K562 (cell line): ENCODE results near the gene SH3BP5. TPM values are rescaled to one million over a fixed set of nuclear protein-coding genes. Genes with fewer than 3 reads are reported as not detected.

Source experiments
- ATAC-seq: fragments of 200-7000 bp; cut with Tn5 transposase; 3 replicates; pipeline ENCODE4 v1.9.1; 2020; ENCODE audit warnings: moderate library complexity
- BruUV-seq: library from RNA; stranded (reverse); fragments of 400-500 nt; replicated peaks from 2 replicates; lab custom pipeline; 2021; lab: Mats Ljungman, UMichigan
- CTCF ChIA-PET: fragments of 300-600 bp; formaldehyde crosslinking; extraction: SDS; loops from one replicate; lab custom pipeline; 2021; ENCODE audit warnings: low intra/inter-chr PET ratio; lab: Yijun Ruan, JAX
- POLR2A ChIA-PET: fragments of 300-600, 350-650 bp; sonication (Branson Sonifier 250); formaldehyde crosslinking; extraction: SDS; loops from one replicate; lab custom pipeline; 2021; ENCODE audit warnings: antibody characterized with exemption, inconsistent platforms; lab: Yijun Ruan, JAX
- DNase-seq, 4 experiments: peaks; one replicate each; pipeline versions ENCODE4 v3.0.0 to v3.0.0-alpha.2; 2011 to 2018; ENCODE audit warnings: low spot score in 3 of 4, mixed read lengths in 3 of 4; ENCODE audit errors: extremely low read depth in 1 of 4
- FAIRE-seq: peaks from 2 replicates; lab custom pipeline; 2011; peaks lifted over from hg19 to GRCh38; lab: Jason Lieb, UNC
- H2AFZ ChIP-seq: 2 replicates; pipeline ENCODE4 v1.6.0; 2011; ENCODE audit warnings: low read depth, low read length, control low read depth, inconsistent platforms
- H3K27ac ChIP-seq: fragments of 200-600 bp; 3 replicates; pipeline ENCODE4 v1.8.0; 2011; ENCODE audit warnings: low read depth, mild to moderate bottlenecking, control low read depth, inconsistent platforms, low read length, moderate library complexity, mixed read lengths; ENCODE audit errors: extremely low read depth
- H3K27me3 ChIP-seq, 2 experiments: fragments of 300-600 bp in 1 of 2; 2 replicates in 1 of 2; 3 replicates in 1 of 2; pipeline versions ENCODE4 v1.6.0 to v1.8.0; 2011; ENCODE audit warnings: inconsistent platforms in 2 of 2, low read length in 2 of 2, mild to moderate bottlenecking in 1 of 2, mixed read lengths in 1 of 2, moderate library complexity in 1 of 2; ENCODE audit not compliant: control insufficient read depth in 2 of 2, insufficient read depth in 2 of 2
- H3K36me3 ChIP-seq: fragments of 300-600 bp; 3 replicates; pipeline ENCODE4 v1.8.0; 2011; ENCODE audit warnings: mild to moderate bottlenecking, low read length, inconsistent platforms; ENCODE audit not compliant: control insufficient read depth, insufficient read depth
- H3K4me1 ChIP-seq, 2 experiments: fragments of 200-600 bp in 1 of 2; replicated peaks in 1 of 2; 2 replicates in 1 of 2; 3 replicates in 1 of 2; pipeline versions ENCODE4 v1.5.1 to v1.8.0; 2011; ENCODE audit warnings: inconsistent platforms in 2 of 2, low read length in 2 of 2, mild to moderate bottlenecking in 1 of 2, mixed read lengths in 1 of 2, moderate library complexity in 1 of 2; ENCODE audit not compliant: control insufficient read depth in 2 of 2, insufficient read depth in 2 of 2
- H3K4me2 ChIP-seq: 2 replicates; pipeline ENCODE4 v1.6.1; 2011; ENCODE audit warnings: low read length, control low read depth, inconsistent platforms, mixed read lengths; ENCODE audit not compliant: insufficient read depth
- H3K4me3 ChIP-seq: fragments of 200-600 bp; sonication (generic), shearing (Covaris generic); 2 replicates; pipeline ENCODE4 v1.5.1; 2016; ENCODE audit warnings: control low read depth, inconsistent platforms
- H3K79me2 ChIP-seq: fragments of 200-600 bp; 3 replicates; pipeline ENCODE4 v1.8.0; 2011; ENCODE audit warnings: low read length, inconsistent platforms; ENCODE audit not compliant: control insufficient read depth, insufficient read depth
- H3K9ac ChIP-seq, 2 experiments: 2 replicates each; pipeline versions ENCODE4 v1.6.0 to v1.6.1; 2011; ENCODE audit warnings: low read depth in 2 of 2, low read length in 2 of 2, control low read depth in 1 of 2, inconsistent platforms in 1 of 2, mild to moderate bottlenecking in 1 of 2, mixed read lengths in 1 of 2; ENCODE audit not compliant: insufficient read depth in 1 of 2
- H3K9me1 ChIP-seq: one replicate; pipeline ENCODE4 v1.6.0; 2011; ENCODE audit warnings: inconsistent platforms, mild to moderate bottlenecking, low read length, moderate library complexity; ENCODE audit not compliant: control insufficient read depth, insufficient read depth
- H3K9me3 ChIP-seq: replicated peaks from 2 replicates; pipeline ENCODE4 v1.5.1; 2011; ENCODE audit warnings: low read depth, low read length, inconsistent platforms; ENCODE audit not compliant: control insufficient read depth, insufficient read depth
- H4K20me1 ChIP-seq: replicated peaks from 2 replicates; pipeline ENCODE4 v1.6.1; 2011; ENCODE audit warnings: low read length, inconsistent platforms, mixed read lengths; ENCODE audit not compliant: control insufficient read depth, insufficient read depth
- CHD1 ChIP-seq: fragments of 200-600 bp; sonication (generic); IDR thresholded peaks from one replicate; pipeline ENCODE4 v1.6.1; 2012; ENCODE audit warnings: mild to moderate bottlenecking, moderate library complexity, low read length, inconsistent platforms
- DDX20 ChIP-seq: fragments of 450-650 bp; IDR thresholded peaks from 2 replicates; pipeline ENCODE4 v1.6.1; 2016; ENCODE audit warnings: missing genetic modification characterization, low read depth, mild to moderate bottlenecking, missing compliant biosample characterization, moderate library complexity
- ESRRB ChIP-seq: fragments of 250-450 bp; sonication (Bioruptor Pico); IDR thresholded peaks from 2 replicates; pipeline ENCODE4 v1.5.0; 2020; ENCODE audit warnings: mild to moderate bottlenecking, moderate library complexity, borderline replicate concordance
- FOXK2 ChIP-seq, 2 experiments: fragments of 450-650 bp; IDR thresholded peaks in 1 of 2; conservative IDR thresholded peaks in 1 of 2; 2 replicates each; pipeline ENCODE4 v1.6.1; 2016; ENCODE audit warnings: low read depth in 2 of 2, mild to moderate bottlenecking in 1 of 2
- MTA3 ChIP-seq: fragments of 450-650 bp; formaldehyde crosslinking; IDR thresholded peaks from 2 replicates; pipeline ENCODE4 v1.6.1; 2017; ENCODE audit warnings: mild to moderate bottlenecking, borderline replicate concordance
- POLR2A ChIP-seq: fragments of 450-650 bp; conservative IDR thresholded peaks from 2 replicates; pipeline ENCODE4 v1.6.1; 2016
- RFX5 ChIP-seq: IDR thresholded peaks from 2 replicates; pipeline ENCODE4 v1.6.1; 2011; ENCODE audit warnings: low read depth, mild to moderate bottlenecking, improper control_type of control experiment, low read length
- TEAD4 ChIP-seq, 2 experiments: sonication (generic) in 1 of 2; formaldehyde crosslinking in 1 of 2; IDR thresholded peaks; 2 replicates each; pipeline versions ENCODE4 v1.6.1 to v1.8.0; 2012 to 2022; ENCODE audit warnings: borderline replicate concordance in 1 of 2, inconsistent platforms in 1 of 2, low read length in 1 of 2, mild to moderate bottlenecking in 1 of 2, missing genetic modification reagents in 1 of 2
- ZNF212 ChIP-seq: fragments of 450-650 bp; formaldehyde crosslinking; IDR thresholded peaks from 2 replicates; pipeline ENCODE4 v1.4.0; 2020; ENCODE audit warnings: mild to moderate bottlenecking
- ZNF274 ChIP-seq: IDR thresholded peaks from 2 replicates; pipeline ENCODE4 v1.6.1; 2011; ENCODE audit warnings: low read depth, mild to moderate bottlenecking, low read length, moderate library complexity, borderline replicate concordance
- ZNF311 ChIP-seq: fragments of 250-450 bp; sonication (Bioruptor Pico); IDR thresholded peaks from 2 replicates; pipeline ENCODE4 v1.4.0; 2020; ENCODE audit warnings: mild to moderate bottlenecking, moderate library complexity
- ZNF431 ChIP-seq: sonication (generic); formaldehyde crosslinking; IDR thresholded peaks from 2 replicates; pipeline ENCODE4 v1.8.0; 2022; ENCODE audit warnings: mild to moderate bottlenecking, missing genetic modification reagents
- ZNF589 ChIP-seq: fragments of 200-800 bp; sonication (Bioruptor generic); IDR thresholded peaks from 2 replicates; pipeline ENCODE4 v1.6.1; 2016; ENCODE audit warnings: low read depth, missing genetic modification characterization, missing compliant biosample characterization
- ZNF707 ChIP-seq: fragments of 250-450 bp; sonication (Bioruptor Pico); conservative IDR thresholded peaks from 2 replicates; pipeline ENCODE4 v1.8.0; 2022; ENCODE audit warnings: inconsistent platforms, mild to moderate bottlenecking, moderate library complexity
- ZZZ3 ChIP-seq: fragments of 450-650 bp; IDR thresholded peaks from 2 replicates; pipeline ENCODE4 v1.6.1; 2016; ENCODE audit warnings: antibody characterized with exemption, mild to moderate bottlenecking, moderate library complexity
- WGBS: fragments of 100-300 bp; shearing (Covaris generic); methylation state at CpG from one replicate; pipeline ENCODE4 v1.1.6; 2016; ENCODE audit warnings: low coverage, mixed read lengths; ENCODE audit not compliant: insufficient coverage; ENCODE audit errors: missing lambda C conversion rate; 5-methylcytosine and 5-hydroxymethylcytosine counted together
- in situ Hi-C: fragments of 300-500 bp; cut with MboI; formaldehyde crosslinking; loops from 4 replicates; pipeline ENCODE4 v1.15.0; 2018; ENCODE audit warnings: inconsistent platforms, mixed read lengths
- intact Hi-C: fragments of 100-400 bp; cut with micrococcal nuclease; formaldehyde crosslinking; loops from 2 replicates; pipeline ENCODE4 v1.14.2; 2022
- polyA plus RNA-seq, 8 experiments: library from polyadenylated mRNA; depleted of rRNA in 4 of 8; stranded (reverse) in 5 of 8; unstranded in 3 of 8; fragments of >200 nt; fragmentation: Nextera tagmentation in 2 of 8; fragmentation: Illumina TruSeq in 1 of 8; extraction: Ambion mirVana in 2 of 8; extraction: Trizol in 1 of 8; gene quantifications; 2 replicates each; pipeline versions ENCODE4 v1.2.1 to v1.2.3, GENCODE V29; 2011 to 2014; ENCODE audit warnings: inconsistent platforms in 1 of 8, missing spikeins in 1 of 8
- total RNA-seq, 7 experiments: library from RNA; depleted of rRNA in 6 of 7; stranded (reverse); fragments of >200 nt in 6 of 7; fragmentation: Illumina TruSeq in 2 of 7; extraction: Trizol in 2 of 7; gene quantifications; 2 replicates each; pipeline versions ENCODE4 v1.2.1 to v1.2.3, GENCODE V29; 2011 to 2021; ENCODE audit warnings: low replicate concordance in 1 of 7
- TF ChIP-seq, protein P1 (sequence below): sonication (generic); formaldehyde crosslinking; IDR thresholded peaks from 2 replicates; pipeline ENCODE4 v1.9.0; 2022; ENCODE audit warnings: mild to moderate bottlenecking, missing genetic modification reagents
- TF ChIP-seq, protein P2 (sequence below): fragments of 450-650 bp; formaldehyde crosslinking; IDR thresholded peaks from 2 replicates; pipeline ENCODE4 v1.4.0; 2020; ENCODE audit warnings: mild to moderate bottlenecking, moderate library complexity
- TF ChIP-seq, protein P3 (sequence below): fragments of 250-450 bp; sonication (Bioruptor Pico); IDR thresholded peaks from 2 replicates; pipeline ENCODE4 v1.8.0; 2021; ENCODE audit warnings: mild to moderate bottlenecking, moderate library complexity

SH3BP5 gene
- total and polyA plus RNA-seq, 9 of the 15 experiments (the other 6 are each of a cell fraction or from before 2014, with no cell fraction given): 2.9 to 29.0 (median 14.9) TPM

DNA sequence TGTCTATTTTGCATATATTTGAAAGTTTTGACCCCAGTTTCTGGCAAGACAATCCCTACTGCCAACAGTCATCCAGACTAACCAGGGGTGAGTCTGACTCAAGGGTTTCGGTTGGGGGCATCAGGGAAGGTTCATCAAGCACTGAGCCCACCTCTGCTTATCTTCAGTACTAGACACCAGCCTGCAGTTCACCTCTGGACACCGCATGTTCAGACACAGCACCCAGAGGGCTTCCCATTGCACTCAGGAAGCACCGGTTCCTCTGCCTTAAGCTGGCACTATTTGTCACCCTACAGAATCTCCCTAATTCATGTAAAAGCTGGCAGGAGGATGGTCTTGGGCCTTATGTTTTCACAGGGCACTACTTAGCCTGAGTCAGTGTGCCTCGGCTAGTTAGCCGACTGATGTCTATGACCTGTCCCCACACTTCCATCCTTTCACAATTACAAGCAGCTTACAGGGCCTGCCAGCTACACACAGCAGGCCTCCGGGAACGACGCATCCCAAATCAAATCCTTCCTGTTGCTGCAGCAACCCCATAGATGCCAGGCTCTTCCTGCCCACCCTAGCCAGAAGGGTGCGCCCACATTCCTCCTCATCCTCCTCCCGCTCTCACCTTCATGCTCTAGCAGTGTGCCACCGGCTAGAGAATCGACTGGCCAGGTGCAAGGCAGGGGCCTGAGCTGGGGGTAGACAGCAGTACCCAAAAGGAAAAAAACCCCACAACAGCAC lies 52.5 kb downstream of the SH3BP5 start:
- H3K79me2 ChIP-seq: peaks cover 1% of the 10 kb centered on the region; the same call in 1 of the 3 replicates
- H3K27me3 ChIP-seq: no peaks in the 10 kb centered on the region
- H3K36me3 ChIP-seq: no peaks in the 10 kb centered on the region
- intact Hi-C loops (no loop called here), in situ Hi-C loops (no loop called here)
- FAIRE-seq: no peak
- H3K9me1 ChIP-seq: no peaks in the 10 kb centered on the region
- BruUV-seq: no TSS peak
- ATAC-seq: no peak
- H3K9ac ChIP-seq: peak overlapping the region in 1 of 2 experiments; percentile 53; a peak in 2 of 4 replicates
- CTCF ChIA-PET: no interaction called here
- no peaks in the 10 kb centered on the region for H3K9me3 ChIP-seq
- H3K4me1 ChIP-seq: peaks cover 7% of the 10 kb centered on the region in 2 experiments
- H3K27ac ChIP-seq: no peak overlapping the region
- H2AFZ ChIP-seq: no peak overlapping the region
- no peak for TF ChIP-seq CHD1
- TF ChIP-seq, protein P1, sequence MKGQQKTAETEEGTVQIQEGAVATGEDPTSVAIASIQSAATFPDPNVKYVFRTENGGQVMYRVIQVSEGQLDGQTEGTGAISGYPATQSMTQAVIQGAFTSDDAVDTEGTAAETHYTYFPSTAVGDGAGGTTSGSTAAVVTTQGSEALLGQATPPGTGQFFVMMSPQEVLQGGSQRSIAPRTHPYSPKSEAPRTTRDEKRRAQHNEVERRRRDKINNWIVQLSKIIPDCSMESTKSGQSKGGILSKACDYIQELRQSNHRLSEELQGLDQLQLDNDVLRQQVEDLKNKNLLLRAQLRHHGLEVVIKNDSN (CRISPR knock-in tag): no peak
- TF ChIP-seq ZNF707 (CRISPR knock-in tag): no peak
- TF ChIP-seq ZNF311 (CRISPR knock-in tag): no peak
- no peak for TF ChIP-seq TEAD4 (IDR thresholded peaks at IDR 0.05; ENCODE audit: low read length)
- TF ChIP-seq TEAD4 (CRISPR knock-in tag; IDR thresholded peaks at IDR 0.05; ENCODE audit: borderline replicate concordance): no peak
- no peak for TF ChIP-seq MTA3
- TF ChIP-seq ZNF212 (CRISPR knock-in tag): no peak
- TF ChIP-seq, protein P2, sequence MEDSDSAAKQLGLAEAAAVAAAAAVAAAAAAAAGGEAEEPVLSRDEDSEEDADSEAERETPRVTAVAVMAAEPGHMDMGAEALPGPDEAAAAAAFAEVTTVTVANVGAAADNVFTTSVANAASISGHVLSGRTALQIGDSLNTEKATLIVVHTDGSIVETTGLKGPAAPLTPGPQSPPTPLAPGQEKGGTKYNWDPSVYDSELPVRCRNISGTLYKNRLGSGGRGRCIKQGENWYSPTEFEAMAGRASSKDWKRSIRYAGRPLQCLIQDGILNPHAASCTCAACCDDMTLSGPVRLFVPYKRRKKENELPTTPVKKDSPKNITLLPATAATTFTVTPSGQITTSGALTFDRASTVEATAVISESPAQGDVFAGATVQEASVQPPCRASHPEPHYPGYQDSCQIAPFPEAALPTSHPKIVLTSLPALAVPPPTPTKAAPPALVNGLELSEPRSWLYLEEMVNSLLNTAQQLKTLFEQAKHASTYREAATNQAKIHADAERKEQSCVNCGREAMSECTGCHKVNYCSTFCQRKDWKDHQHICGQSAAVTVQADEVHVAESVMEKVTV: no peak
- TF ChIP-seq ZNF274: no peak
- TF ChIP-seq ZNF431: no peak
- no peak for TF ChIP-seq DDX20 (tag)
- no peak for TF ChIP-seq ZZZ3
- TF ChIP-seq POLR2A: no peak
- no peak for TF ChIP-seq RFX5
- TF ChIP-seq, protein P3, sequence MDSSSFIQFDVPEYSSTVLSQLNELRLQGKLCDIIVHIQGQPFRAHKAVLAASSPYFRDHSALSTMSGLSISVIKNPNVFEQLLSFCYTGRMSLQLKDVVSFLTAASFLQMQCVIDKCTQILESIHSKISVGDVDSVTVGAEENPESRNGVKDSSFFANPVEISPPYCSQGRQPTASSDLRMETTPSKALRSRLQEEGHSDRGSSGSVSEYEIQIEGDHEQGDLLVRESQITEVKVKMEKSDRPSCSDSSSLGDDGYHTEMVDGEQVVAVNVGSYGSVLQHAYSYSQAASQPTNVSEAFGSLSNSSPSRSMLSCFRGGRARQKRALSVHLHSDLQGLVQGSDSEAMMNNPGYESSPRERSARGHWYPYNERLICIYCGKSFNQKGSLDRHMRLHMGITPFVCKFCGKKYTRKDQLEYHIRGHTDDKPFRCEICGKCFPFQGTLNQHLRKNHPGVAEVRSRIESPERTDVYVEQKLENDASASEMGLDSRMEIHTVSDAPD: no peak
- TF ChIP-seq FOXK2 (conservative IDR thresholded peaks at IDR 0.05 in 1 of 2, IDR thresholded peaks at IDR 0.05 in 1 of 2; ENCODE audit: low read depth in 2 of 2): no peak
- no peak for TF ChIP-seq ZNF589 (CRISPR knock-in tag)
- TF ChIP-seq ESRRB: no peak
- 84% methylated on average over 10 of the region's 12 CpGs for WGBS
- POLR2A ChIA-PET: interaction anchor here (0.7 to 2.3 kb wide), 4 partner anchors 9 to 15 kb away, joined by 3 to 8 read pairs (median 4); no protein-coding TSS in a partner anchor
- no peak for DNase-seq
- H4K20me1 ChIP-seq: no peaks in the 10 kb centered on the region
- no peak overlapping the region for H3K4me2 ChIP-seq
- no peak overlapping the region for H3K4me3 ChIP-seq
